HT-29 (cell line): Measurements from ENCODE around the gene RGS16. TPM values are rescaled to one million over a fixed set of nuclear protein-coding genes. Genes with fewer than 3 reads are reported as not detected.

Source experiments
- DNase-seq: peaks from one replicate; pipeline ENCODE4 v3.0.0-alpha.2; 2015; ENCODE audit warnings: low spot score
- total RNA-seq: library from RNA; depleted of rRNA; stranded (reverse); fragments of >200 nt; shearing (Covaris generic); gene quantifications from 2 replicates; pipeline ENCODE4 v1.2.3, GENCODE V29; 2014

Gene RGS16
- total RNA-seq, 1 experiment from 2014 or later = 5.1 TPM

DNA sequence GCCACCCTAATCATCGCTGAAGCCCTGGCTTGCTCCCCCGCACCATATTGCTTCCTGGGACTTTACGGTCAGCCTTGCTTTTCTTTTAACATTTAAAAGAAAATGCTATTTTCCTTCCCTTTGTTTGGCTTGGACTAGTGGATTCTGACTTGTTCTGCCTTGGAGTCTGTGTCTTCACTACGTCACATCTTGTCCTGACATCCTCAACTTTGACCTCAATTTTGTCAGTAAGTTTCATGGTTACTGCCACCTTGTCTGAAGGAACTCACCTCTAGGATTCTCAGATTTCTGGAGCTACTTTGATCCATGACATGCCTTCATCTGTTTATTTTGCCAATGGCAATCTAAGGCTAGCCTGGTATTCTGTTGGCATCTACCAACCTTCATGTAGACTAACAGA lies 19.4 kb downstream of the RGS16 start:
- no peak for DNase-seq

- DNase-seq = no peak
Measured at GRCh38 chr1:182580736-182581135, 23.5 kb downstream of the RGS16 start.

- peak; percentile 57 for DNase-seq
Measured at GRCh38 chr1:182575540-182576149, 28.5 kb downstream of the RGS16 start.

DNA sequence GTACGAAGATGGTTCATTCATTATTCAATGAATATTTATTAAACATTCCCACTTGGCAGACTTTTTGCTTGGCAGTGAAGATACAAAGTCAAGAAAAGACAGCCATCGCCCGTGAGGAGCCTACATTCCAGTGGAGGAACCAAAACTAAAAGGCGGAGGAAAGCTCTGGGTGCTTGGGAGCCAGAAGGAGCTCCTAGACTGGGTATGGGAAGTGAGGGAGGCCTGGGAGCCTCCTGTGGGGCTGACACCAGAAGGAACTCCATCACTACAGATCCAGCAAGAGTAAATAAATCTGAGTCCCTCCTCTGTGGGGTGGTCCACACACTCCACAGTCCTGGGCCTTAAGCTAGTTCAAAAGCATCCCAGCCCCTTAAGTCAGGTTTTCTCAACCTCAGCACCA lies 30.0 kb downstream of the RGS16 start:
- no peak for DNase-seq

DNA sequence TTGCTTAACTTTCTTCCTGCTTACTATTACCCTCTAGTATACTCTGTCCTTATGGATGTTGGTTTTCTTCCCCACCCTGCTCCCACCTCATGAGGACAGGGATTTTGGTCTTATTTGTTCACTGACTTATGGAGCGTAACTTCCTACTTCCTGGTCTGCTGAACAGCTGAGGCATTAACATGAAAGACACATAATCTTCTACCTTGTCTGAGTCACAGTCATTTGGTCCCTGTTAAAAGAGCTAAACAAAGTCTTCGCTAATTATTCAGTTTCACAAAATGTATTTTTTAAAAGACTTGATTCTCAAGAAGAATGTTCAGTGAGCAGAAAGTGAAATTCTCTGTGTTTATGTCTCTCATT lies 33.6 kb downstream of the RGS16 start:
- peak; percentile 26 for DNase-seq

- DNase-seq = no peak
Measured at GRCh38 chr1:182569939-182570610, 34.1 kb downstream of the RGS16 start.

DNA sequence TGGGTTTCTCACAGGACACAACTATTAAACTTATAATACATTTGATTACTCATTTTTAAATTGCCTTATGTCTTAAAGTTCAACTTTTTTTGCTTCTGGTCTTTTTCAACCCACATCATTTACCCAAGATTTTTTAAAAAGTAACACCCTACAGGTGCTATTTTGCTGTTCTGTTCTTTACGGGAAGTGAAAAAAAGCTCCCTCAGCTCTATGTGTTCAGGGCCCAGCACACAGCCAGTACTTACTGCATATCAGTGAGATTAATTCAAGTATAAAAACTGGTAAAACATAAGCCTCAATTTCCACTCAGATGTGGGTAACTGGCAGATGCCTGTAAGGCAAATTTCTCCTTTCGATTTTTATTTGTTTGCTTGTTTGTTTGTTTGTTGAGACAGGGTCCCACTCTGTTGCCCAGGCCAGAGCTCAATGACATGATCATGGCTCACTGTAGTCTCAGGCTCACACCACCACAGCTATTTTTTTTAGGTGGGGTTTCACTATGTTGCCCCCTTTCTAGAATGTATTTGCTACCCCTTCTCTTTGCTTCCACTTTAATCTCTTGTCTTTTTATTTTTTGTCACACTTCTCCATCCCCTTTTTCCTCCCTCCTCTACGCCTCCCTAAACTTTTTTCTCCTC lies 35.4 kb downstream of the RGS16 start:
- DNase-seq = no peak

DNA sequence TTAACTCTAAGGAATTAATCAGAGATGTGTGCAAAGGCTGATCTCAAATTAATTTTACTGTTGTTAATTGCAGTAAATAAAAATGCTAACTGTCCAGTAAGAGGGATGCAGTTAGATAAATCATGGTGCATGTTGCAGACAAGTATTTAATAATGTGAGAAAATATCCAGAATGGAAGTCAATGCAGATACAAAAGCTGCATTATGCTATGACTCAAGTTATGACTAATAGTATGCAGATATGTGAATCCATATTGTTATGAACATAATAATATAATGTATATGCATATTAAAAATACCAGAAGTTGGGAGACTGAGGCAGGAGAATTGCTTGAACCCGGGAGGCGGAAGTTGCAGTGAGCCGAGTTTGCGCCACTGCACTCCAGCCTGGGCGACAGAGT lies 36.6 kb downstream of the RGS16 start:
- no peak for DNase-seq

DNA sequence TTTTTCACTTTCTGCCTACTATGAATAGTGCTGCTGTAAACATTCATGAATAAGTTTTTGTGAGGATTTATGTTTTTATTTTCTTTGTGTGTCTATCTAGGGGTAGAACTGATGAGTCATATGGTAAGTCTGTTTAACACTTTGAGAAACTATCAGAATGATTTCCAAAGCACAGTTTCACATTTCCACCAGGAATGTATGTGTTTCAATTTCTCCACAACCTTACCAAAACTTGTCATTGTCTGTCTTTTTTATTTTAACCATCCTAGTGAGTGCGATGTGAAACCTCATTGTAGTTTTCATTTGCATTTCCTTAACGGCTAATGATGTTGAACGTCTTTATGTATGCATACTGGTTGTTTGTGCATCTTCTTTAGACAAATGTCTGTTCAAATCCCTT lies 38.7 kb downstream of the RGS16 start:
- no peak for DNase-seq

- DNase-seq = no peak
Measured at GRCh38 chr1:182564406-182565004, 39.7 kb downstream of the RGS16 start.

GRCh38 chr1:182563095-182563494 lies 41.1 kb downstream of the RGS16 start:
- DNase-seq = no peak

DNA sequence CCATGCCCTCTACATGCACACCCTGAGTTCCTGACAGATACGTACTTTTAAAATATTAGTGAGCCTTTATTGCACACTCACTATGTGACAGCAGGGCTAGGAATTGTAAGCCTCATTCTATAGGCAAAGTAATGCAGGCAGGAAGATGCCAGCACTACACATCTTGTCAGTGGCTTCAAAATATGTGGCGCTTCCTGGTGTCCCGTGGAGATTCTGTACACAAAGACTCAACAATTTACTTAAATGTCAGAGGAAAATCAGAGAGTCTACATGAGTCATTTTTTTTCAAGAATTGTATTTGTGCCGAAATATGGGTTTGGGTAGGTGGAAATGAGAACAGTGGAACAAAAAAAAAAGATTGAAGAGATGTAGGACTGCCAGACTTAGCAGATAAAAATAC lies 42.7 kb downstream of the RGS16 start:
- DNase-seq = no peak

DNA sequence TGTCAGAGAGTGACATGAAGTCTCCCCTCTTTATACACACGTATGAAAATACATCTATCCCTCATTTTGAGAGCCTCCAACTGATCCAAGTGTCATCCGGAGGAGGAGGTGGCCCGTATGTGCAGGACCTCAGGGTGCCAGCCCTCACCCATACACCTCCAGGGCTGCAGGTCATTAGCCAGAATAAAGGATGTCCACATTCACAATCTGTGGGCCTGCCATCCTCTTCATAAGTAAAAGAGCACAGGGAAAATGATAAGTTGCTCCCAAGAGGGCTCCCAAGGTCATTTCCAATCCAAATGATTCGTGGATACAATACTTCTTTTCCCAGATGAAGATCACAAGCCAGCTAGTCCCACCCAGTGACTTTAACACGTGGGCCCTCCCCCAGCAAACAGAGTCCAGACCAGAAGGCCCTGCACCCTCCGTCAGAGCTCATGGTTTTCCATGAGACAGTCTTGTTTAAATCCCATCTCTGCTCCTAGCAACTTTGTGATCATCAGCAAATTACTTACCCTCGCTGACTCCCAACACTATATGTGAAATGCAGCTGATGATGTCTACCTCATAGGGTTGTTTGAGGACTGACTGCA lies 43.7 kb downstream of the RGS16 start:
- DNase-seq = no peak

GRCh38 chr1:182556279-182556678 lies 47.9 kb downstream of the RGS16 start:
- DNase-seq = no peak

GRCh38 chr1:182555493-182555892 lies 48.7 kb downstream of the RGS16 start:
- DNase-seq = no peak

DNA sequence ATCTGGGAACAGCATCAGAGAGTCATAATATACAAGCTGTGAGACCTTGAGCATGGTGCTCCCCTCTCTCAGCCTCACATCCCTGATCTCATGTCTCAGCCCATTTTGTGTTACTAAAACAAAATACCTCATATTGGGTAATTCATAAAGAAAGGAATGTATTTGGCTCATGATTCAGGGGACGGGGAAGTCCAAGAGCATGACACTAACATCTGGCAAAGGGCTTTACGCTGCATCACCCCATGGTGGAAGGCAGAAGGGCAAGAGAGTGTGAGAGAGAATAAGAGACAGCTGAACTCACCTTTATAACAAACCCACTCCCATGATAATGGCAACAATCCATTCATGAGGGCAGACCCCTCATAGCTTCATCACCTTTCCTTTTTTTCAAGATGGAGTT lies 51.7 kb downstream of the RGS16 start:
- no peak for DNase-seq

- DNase-seq = no peak
Measured at GRCh38 chr1:182549811-182550210, 54.4 kb downstream of the RGS16 start.

DNA sequence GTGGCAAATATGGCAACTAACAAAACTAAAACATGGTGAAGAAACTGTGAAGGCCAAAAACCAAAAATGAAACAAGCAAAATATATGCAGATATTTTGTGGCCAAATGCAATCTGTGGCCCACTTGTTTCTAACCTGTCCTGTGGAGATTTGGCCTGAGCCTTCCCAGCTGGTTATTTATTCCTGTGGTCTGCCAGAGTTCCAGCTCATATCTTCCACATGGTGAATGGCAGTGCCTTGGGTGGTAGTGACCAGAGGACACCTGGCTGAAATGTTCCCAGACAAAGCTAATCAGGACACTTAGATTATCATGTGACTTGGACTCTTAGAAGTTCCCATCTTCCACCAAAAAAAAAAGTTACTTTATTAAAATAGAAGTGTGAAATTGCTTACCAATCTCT lies 54.8 kb downstream of the RGS16 start:
- no peak for DNase-seq
